ENCODE results near the gene GLIS1. TPM values are rescaled to one million over a fixed set of nuclear protein-coding genes. Genes with fewer than 3 reads are reported as not detected.

Gene GLIS1
- total and polyA plus RNA-seq, 4 donors: 0.50 to 3.8 (median 1.4) TPM

GRCh38 chr1:53516181-53516580 is 222.8 kb downstream of the GLIS1 start:
- peak in 1 of 6 donors; percentile 18 for DNase-seq (ENCODE audit: low read depth in 4 of 6, low spot score in 6 of 6)
- peaks cover 33% of the 10 kb centered on the region for H3K4me1 ChIP-seq (ENCODE audit: control insufficient read depth, insufficient read depth, low read length)
- peaks cover 2% of the 10 kb centered on the region for H3K27me3 ChIP-seq (ENCODE audit: control insufficient read depth, insufficient read depth, low read length)
- 83% methylated on average over 4 of the region's 7 CpGs for WGBS (ENCODE audit: insufficient coverage)
- H3K27ac ChIP-seq (ENCODE audit: low read depth, low read length): no peak overlapping the region
- H3K9me3 ChIP-seq (ENCODE audit: control insufficient read depth, insufficient read depth, low read length): no peaks in the 10 kb centered on the region
- H3K36me3 ChIP-seq (ENCODE audit: control insufficient read depth, insufficient read depth, low read length): peaks cover 44% of the 10 kb centered on the region
- H3K4me3 ChIP-seq (ENCODE audit: low read depth, low read length): no peak overlapping the region

- peaks cover 40% of the 10 kb centered on the region for H3K36me3 ChIP-seq (ENCODE audit: control insufficient read depth, insufficient read depth, low read length)
Observed at GRCh38 chr1:53514436-53514835, 224.5 kb downstream of the GLIS1 start.

GRCh38 chr1:53513846-53514245 is 225.1 kb downstream of the GLIS1 start:
- Histone ChIP-seq H3K36me3 (ENCODE audit: control insufficient read depth, insufficient read depth, low read length) (peaks cover 45% of the 10 kb centered on the region), H3K27ac (ENCODE audit: low read depth, low read length) (no peak overlapping the region), H3K27me3 (ENCODE audit: control insufficient read depth, insufficient read depth, low read length) (no peaks in the 10 kb centered on the region), H3K9me3 (ENCODE audit: control insufficient read depth, insufficient read depth, low read length) (no peaks in the 10 kb centered on the region), H3K4me1 (ENCODE audit: control insufficient read depth, insufficient read depth, low read length) (peaks cover 30% of the 10 kb centered on the region), H3K4me3 (ENCODE audit: low read depth, low read length) (no peak overlapping the region)
- 51% methylated on average over 5 of the region's 7 CpGs for WGBS (ENCODE audit: insufficient coverage)
- DNase-seq (ENCODE audit: low read depth in 4 of 6, low spot score in 6 of 6): peak in 2 of 6 donors; percentile 29 to 67

More at GRCh38 chr1:53514436-53514835, 224.5 kb downstream of the GLIS1 start:
- Histone ChIP-seq H3K27ac (ENCODE audit: low read depth, low read length) (no peak overlapping the region), H3K27me3 (ENCODE audit: control insufficient read depth, insufficient read depth, low read length) (no peaks in the 10 kb centered on the region), H3K4me3 (ENCODE audit: low read depth, low read length) (no peak overlapping the region), H3K4me1 (ENCODE audit: control insufficient read depth, insufficient read depth, low read length) (peaks cover 30% of the 10 kb centered on the region), H3K9me3 (ENCODE audit: control insufficient read depth, insufficient read depth, low read length) (no peaks in the 10 kb centered on the region)
- DNase-seq (ENCODE audit: low read depth in 4 of 6, low spot score in 6 of 6): no peak
- 83% methylated on average over 9 of the region's 10 CpGs for WGBS (ENCODE audit: insufficient coverage)

- Histone ChIP-seq H3K4me1 (ENCODE audit: control insufficient read depth, insufficient read depth, low read length) (peaks cover 30% of the 10 kb centered on the region), H3K9me3 (ENCODE audit: control insufficient read depth, insufficient read depth, low read length) (no peaks in the 10 kb centered on the region), H3K4me3 (ENCODE audit: low read depth, low read length) (no peak overlapping the region), H3K36me3 (ENCODE audit: control insufficient read depth, insufficient read depth, low read length) (peaks cover 46% of the 10 kb centered on the region), H3K27ac (ENCODE audit: low read depth, low read length) (no peak overlapping the region), H3K27me3 (ENCODE audit: control insufficient read depth, insufficient read depth, low read length) (no peaks in the 10 kb centered on the region)
- WGBS (ENCODE audit: insufficient coverage): 76% methylated on average over 17 of the region's 22 CpGs
- no peak for DNase-seq (ENCODE audit: low read depth in 4 of 6, low spot score in 6 of 6)
Observed at GRCh38 chr1:53512807-53513755, 225.9 kb downstream of the GLIS1 start.

DNA sequence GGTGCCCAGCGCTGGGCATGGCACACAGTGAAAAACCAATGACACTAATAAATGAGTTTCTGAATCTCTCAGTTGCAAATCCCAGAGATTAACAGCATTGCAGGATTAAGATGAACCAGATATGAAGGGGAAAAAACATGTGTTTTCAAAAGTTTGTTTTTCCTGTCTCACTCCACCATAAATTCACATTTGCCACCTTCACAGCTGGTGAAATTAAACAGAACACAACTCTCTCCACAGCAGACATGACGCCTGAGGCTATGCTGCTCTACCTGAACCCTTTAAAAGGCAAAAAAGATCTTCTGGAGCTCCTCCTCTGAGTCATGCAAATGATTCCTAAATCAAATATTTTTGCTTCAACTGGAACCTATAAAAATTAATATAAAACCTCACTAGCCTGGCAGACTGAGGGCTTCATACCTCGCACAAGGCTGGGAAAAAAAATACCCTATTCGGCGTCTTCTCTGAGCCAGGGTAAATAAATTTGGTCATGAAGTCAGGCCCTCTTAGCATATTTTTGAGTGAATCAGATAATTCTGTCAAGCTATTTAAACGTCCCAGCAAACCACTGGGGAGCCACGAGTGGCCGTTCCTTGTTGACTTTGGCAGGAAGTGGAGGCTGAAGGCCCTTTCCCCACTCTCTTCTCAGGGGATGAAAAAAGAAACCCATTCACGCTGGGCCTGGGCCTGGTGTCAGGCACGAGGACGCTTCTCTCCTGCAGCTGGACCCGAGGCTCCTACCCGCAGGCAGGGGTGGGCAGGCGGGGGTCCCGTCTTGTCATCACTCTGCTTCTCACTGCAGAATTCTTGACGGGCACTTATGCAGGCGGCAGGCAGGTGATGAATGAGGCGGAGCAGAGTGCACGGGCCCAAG is 226.8 kb downstream of the GLIS1 start:
- DNase-seq (ENCODE audit: low read depth in 4 of 6, low spot score in 6 of 6): peak in 2 of 6 donors; percentile 38 to 63
- H3K27ac ChIP-seq (ENCODE audit: low read depth, low read length): no peak overlapping the region
- H3K36me3 ChIP-seq (ENCODE audit: control insufficient read depth, insufficient read depth, low read length): peaks cover 45% of the 10 kb centered on the region
- no peaks in the 10 kb centered on the region for H3K27me3 ChIP-seq (ENCODE audit: control insufficient read depth, insufficient read depth, low read length)
- 54% methylated on average over 13 of the region's 19 CpGs for WGBS (ENCODE audit: insufficient coverage)
- no peaks in the 10 kb centered on the region for H3K9me3 ChIP-seq (ENCODE audit: control insufficient read depth, insufficient read depth, low read length)
- H3K4me3 ChIP-seq (ENCODE audit: low read depth, low read length): no peak overlapping the region
- peaks cover 30% of the 10 kb centered on the region for H3K4me1 ChIP-seq (ENCODE audit: control insufficient read depth, insufficient read depth, low read length)

GRCh38 chr1:53511323-53511932 is 227.5 kb downstream of the GLIS1 start:
- H3K27ac ChIP-seq (ENCODE audit: low read depth, low read length): no peak overlapping the region
- DNase-seq (ENCODE audit: low read depth in 4 of 6, low spot score in 6 of 6): no peak
- H3K4me1 ChIP-seq (ENCODE audit: control insufficient read depth, insufficient read depth, low read length): peaks cover 30% of the 10 kb centered on the region

GRCh38 chr1:53510215-53510614 is 228.7 kb downstream of the GLIS1 start:
- no peaks in the 10 kb centered on the region for H3K27me3 ChIP-seq (ENCODE audit: control insufficient read depth, insufficient read depth, low read length)
- no peak for DNase-seq (ENCODE audit: low read depth in 4 of 6, low spot score in 6 of 6)
- no peak overlapping the region for H3K27ac ChIP-seq (ENCODE audit: low read depth, low read length)
- H3K9me3 ChIP-seq (ENCODE audit: control insufficient read depth, insufficient read depth, low read length): no peaks in the 10 kb centered on the region
- peaks cover 53% of the 10 kb centered on the region for H3K36me3 ChIP-seq (ENCODE audit: control insufficient read depth, insufficient read depth, low read length)
- peaks cover 30% of the 10 kb centered on the region for H3K4me1 ChIP-seq (ENCODE audit: control insufficient read depth, insufficient read depth, low read length)
- H3K4me3 ChIP-seq (ENCODE audit: low read depth, low read length): no peak overlapping the region
- WGBS (ENCODE audit: insufficient coverage): 95% methylated on average over 7 of the region's 7 CpGs

More at GRCh38 chr1:53511323-53511932, 227.5 kb downstream of the GLIS1 start:
- 81% methylated on average over 10 of the region's 13 CpGs for whole genome bisulfite sequencing (ENCODE audit: insufficient coverage)
- no peak overlapping the region for H3K4me3 ChIP-seq (ENCODE audit: low read depth, low read length)
- H3K36me3 ChIP-seq (ENCODE audit: control insufficient read depth, insufficient read depth, low read length): peaks cover 51% of the 10 kb centered on the region
- no peaks in the 10 kb centered on the region for H3K27me3 ChIP-seq (ENCODE audit: control insufficient read depth, insufficient read depth, low read length)
- H3K9me3 ChIP-seq (ENCODE audit: control insufficient read depth, insufficient read depth, low read length): no peaks in the 10 kb centered on the region

DNA sequence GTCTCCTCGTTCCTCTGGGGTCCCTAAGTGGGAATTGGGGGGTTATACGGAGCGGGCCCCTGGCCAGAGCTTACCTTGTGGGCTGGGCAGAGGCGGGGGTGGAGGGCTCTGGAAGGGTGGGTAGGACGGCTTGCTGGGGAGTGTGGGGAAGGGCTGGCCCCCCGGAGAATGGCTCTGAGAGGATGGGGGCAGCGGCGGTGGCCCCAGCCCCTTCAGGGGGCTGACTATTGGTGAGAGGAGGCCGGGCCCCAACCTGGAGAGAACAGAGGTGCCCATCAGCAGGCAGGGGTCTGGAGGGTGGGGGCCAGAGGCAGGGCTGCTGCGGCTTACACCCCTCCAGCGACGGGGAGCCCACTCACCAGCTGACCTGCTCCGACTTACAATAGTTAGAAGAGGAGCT is 229.2 kb downstream of the GLIS1 start:
- H3K27me3 ChIP-seq (ENCODE audit: control insufficient read depth, insufficient read depth, low read length): no peaks in the 10 kb centered on the region
- no peak for DNase-seq (ENCODE audit: low read depth in 4 of 6, low spot score in 6 of 6)
- no peaks in the 10 kb centered on the region for H3K9me3 ChIP-seq (ENCODE audit: control insufficient read depth, insufficient read depth, low read length)
- H3K4me1 ChIP-seq (ENCODE audit: control insufficient read depth, insufficient read depth, low read length): peaks cover 30% of the 10 kb centered on the region
- WGBS (ENCODE audit: insufficient coverage): 90% methylated on average over 12 of the region's 13 CpGs
- no peak overlapping the region for H3K4me3 ChIP-seq (ENCODE audit: low read depth, low read length)
- H3K27ac ChIP-seq (ENCODE audit: low read depth, low read length): no peak overlapping the region
- peaks cover 53% of the 10 kb centered on the region for H3K36me3 ChIP-seq (ENCODE audit: control insufficient read depth, insufficient read depth, low read length)

DNA sequence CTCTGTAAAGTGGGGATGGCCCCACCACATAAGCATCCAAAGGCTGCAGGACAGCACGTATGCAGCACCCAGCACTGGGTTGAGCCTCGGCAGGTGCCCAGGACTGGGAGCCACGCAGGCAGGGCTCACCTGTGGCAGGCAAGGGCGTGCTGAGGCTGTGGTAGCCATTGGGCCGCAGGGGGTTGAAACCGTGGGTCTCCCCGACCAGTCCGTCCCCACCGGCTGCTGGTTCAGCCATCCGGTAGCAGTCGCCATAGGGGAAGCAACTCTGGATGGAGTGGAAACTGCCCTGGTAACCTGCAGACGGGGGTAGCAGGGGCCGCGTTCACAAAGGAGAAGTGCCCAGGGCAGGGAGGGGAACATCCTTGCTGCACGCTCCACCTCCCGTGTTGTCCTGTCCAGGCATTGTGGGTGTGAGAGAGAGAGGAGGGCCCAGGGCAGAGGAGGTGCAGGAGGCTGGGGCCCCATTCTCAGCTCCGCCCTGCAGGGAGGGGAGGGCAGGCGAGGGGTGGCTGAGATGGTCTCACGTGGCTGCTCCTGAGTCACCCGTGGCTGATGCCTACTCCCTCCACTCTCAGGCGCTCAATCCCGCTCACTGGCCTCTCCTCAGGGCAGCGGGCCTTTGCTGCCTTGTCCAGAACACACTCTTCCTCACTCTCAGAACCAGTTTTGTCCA is 229.8 kb downstream of the GLIS1 start:
- Histone ChIP-seq H3K36me3 (ENCODE audit: control insufficient read depth, insufficient read depth, low read length) (peaks cover 48% of the 10 kb centered on the region), H3K9me3 (ENCODE audit: control insufficient read depth, insufficient read depth, low read length) (no peaks in the 10 kb centered on the region), H3K27ac (ENCODE audit: low read depth, low read length) (no peak overlapping the region), H3K27me3 (ENCODE audit: control insufficient read depth, insufficient read depth, low read length) (no peaks in the 10 kb centered on the region), H3K4me3 (ENCODE audit: low read depth, low read length) (no peak overlapping the region), H3K4me1 (ENCODE audit: control insufficient read depth, insufficient read depth, low read length) (peaks cover 24% of the 10 kb centered on the region)
- 73% methylated on average over 23 of the region's 23 CpGs for WGBS (ENCODE audit: insufficient coverage)
- no peak for DNase-seq (ENCODE audit: low read depth in 4 of 6, low spot score in 6 of 6)
